AML-193 (cell line): ENCODE results near the gene KRI1.

ENCODE experiments used
- DNase-seq, 2 experiments: peaks; one replicate each; lab custom pipeline; 2025; lab: John Stamatoyannopoulos, UW

Gene KRI1

GRCh38 chr19:10518444-10519361, 47.1 kb downstream of the KRI1 start:
- DNase-seq: no peak

DNA sequence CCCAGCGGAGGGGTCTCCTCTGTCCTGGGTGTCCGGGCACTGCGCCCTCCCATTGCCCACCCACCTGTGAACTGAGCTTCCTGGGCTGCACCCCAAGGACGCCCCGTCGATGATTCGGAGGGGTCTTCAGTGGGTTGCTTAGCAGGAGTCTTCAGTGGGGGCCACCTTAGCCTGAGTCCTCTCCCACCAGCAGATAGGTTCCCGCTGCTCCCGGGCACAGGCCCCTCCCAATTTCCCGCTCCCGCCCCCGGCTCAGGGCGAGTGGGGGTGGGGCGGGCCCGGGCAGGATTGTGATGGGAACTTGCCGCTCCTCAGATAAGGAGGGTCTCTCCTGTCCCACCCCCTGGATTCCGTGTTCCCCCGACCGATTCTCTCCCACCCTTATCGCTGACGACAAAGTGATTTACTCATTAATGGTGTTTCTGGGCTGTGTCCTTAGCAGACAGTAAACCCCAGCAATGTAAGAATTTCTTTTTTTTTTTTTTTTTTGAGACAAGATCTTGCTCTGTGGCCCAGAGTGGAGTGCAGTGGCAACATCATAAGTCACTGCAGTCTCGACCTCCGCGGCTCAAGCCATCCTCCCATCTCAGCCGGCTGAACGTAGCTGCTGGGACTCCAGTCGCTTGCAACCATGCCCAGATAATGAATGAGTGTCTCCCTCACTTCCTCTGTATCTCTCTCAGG, 47.9 kb downstream of the KRI1 start:
- no peak for DNase-seq

- no peak for DNase-seq
These were observed 48.5 kb downstream of the KRI1 start, which contains the start of gene S1PR5 for GRCh38 chr19:10517361-10517759. S1PR5 (minus strand) TSS chr19:10517447; CDS start chr19:10515011, 2,436 bp downstream.

GRCh38 chr19:10516671-10517286, 49.0 kb downstream of the KRI1 start:
- DNase-seq: no peak

DNA sequence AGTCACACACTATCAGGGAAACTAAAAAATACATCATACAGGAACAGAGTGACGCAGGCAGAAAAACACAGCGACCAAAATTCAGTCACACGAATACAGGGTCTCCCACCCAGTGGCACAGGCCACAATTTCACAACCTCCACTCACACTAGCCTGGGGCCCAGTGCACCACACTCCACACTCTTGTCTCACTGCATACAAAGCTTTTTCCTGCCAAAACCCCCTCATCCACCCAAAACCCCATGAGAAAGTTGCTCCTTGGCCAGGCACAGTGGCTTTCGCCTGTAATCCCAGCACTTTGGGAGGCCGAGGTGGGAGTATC, 49.8 kb downstream of the KRI1 start:
- DNase-seq: no peak

- no peak for DNase-seq
These were observed 51.3 kb downstream of the KRI1 start for GRCh38 chr19:10514211-10515145.

DNA sequence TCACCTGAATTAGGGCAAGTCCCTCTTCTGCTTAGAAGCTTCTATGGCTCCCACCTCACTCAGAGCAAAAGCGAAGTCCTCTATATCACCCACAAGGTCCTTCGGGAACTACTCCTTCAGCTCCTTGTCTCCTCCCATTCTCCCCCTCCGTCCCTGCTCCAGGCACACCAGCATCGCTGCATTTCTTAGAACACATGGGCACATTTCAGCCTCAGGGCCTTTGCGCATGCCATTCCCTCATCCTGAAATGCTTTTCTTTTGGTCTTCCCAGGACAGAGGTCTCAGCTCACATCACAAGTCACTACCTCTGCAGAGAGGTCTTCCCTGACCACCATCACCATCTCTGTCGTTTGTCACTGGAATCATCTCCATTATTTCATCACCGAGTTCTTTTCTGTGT, 52.6 kb downstream of the KRI1 start:
- DNase-seq: no peak

- DNase-seq: no peak
These were observed 55.5 kb downstream of the KRI1 start for GRCh38 chr19:10510301-10510802.

DNA sequence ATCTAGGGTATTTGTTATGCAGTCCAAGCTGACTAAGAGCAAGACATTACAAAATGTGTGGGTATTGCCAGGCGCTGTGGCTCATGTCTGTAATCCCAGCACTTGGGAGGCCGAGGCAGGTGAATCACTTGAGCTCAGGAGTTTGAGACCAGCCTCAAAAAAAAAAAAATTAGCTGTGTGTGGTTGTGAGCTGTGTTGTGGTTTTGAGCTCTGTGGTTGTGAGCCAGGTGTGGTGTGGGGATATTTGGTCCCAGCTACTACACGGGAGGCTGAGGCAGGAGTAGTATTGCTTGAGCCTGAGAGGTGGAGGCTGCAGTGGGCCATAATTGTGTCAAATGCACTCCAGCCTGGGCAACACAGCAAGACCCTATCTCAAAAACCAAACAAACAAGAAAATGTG, 57.1 kb downstream of the KRI1 start:
- no peak for DNase-seq

GRCh38 chr19:10508036-10508435, 57.8 kb downstream of the KRI1 start:
- no peak for DNase-seq

- DNase-seq: peak; percentile 68 to 81
These were observed 60.1 kb downstream of the KRI1 start for GRCh38 chr19:10505583-10506229.
